GM19035 (cell line): ENCODE results near the gene VEGFA.

Source experiments
- ATAC-seq: cut with Tn5 transposase; IDR thresholded peaks from one replicate; pipeline ENCODE4 v1.9.1; 2021; ENCODE audit not compliant: unreplicated experiment

Gene VEGFA

GRCh38 chr6:43771858-43772680 is 2.1 kb downstream of the VEGFA start:
- ATAC-seq = peak; percentile 19

GRCh38 chr6:43772681-43773049 is 2.7 kb downstream of the VEGFA start:
- ATAC-seq = no peak

- ATAC-seq = no peak
Observed at GRCh38 chr6:43773050-43773979, 3.3 kb downstream of the VEGFA start.

GRCh38 chr6:43773980-43774775 is 4.2 kb downstream of the VEGFA start:
- ATAC-seq = no peak

- no peak for ATAC-seq
Observed at GRCh38 chr6:43774776-43775534, 4.9 kb downstream of the VEGFA start.

GRCh38 chr6:43775535-43775885 is 5.5 kb downstream of the VEGFA start:
- ATAC-seq = no peak

GRCh38 chr6:43776115-43776798 is 6.2 kb downstream of the VEGFA start:
- no peak for ATAC-seq

- ATAC-seq = no peak
Observed at GRCh38 chr6:43776799-43777776, 7.1 kb downstream of the VEGFA start.

GRCh38 chr6:43778131-43778855 is 8.3 kb downstream of the VEGFA start:
- no peak for ATAC-seq

GRCh38 chr6:43778976-43779851 is 9.2 kb downstream of the VEGFA start:
- ATAC-seq = no peak

- ATAC-seq = no peak
Observed at GRCh38 chr6:43779852-43780236, 9.8 kb downstream of the VEGFA start.

GRCh38 chr6:43780293-43780692 is 10.3 kb downstream of the VEGFA start:
- no peak for ATAC-seq

- no peak for ATAC-seq
Observed at GRCh38 chr6:43780941-43781928, 11.2 kb downstream of the VEGFA start.

- ATAC-seq = no peak
Observed at GRCh38 chr6:43781941-43782704, 12.1 kb downstream of the VEGFA start.
